Lower leg skin (tissue), 4 donors: Measurements from ENCODE around the gene IL12RB2. TPM values are rescaled to one million over a fixed set of nuclear protein-coding genes. Genes with fewer than 3 reads are reported as not detected.

Experiments
- DNase-seq, 2 donors: peaks; one replicate each; pipeline ENCODE4 v3.0.0-alpha.2; 2019; ENCODE audit warnings: low spot score in 2 of 2
- H3K4me3 ChIP-seq: fragments of 200-600 bp; sonication (generic); 2 replicates; pipeline ENCODE4 v1.5.1; 2017; ENCODE audit warnings: mild to moderate bottlenecking, low read depth; ENCODE audit not compliant: poor library complexity, severe bottlenecking
- POLR2A ChIP-seq, 2 donors: fragments of 450-650 bp; IDR thresholded peaks; one replicate each; pipeline ENCODE4 v1.6.1; 2016 to 2017; ENCODE audit warnings: antibody characterized with exemption in 2 of 2, mild to moderate bottlenecking in 1 of 2, moderate library complexity in 1 of 2
- WGBS, 2 donors: methylation state at CpG; one replicate each; pipeline ENCODE4 v1.1.5; 2018; 5-methylcytosine and 5-hydroxymethylcytosine counted together
- intact Hi-C: fragments of 100-400 bp; cut with DNase I; formaldehyde crosslinking; loops from one replicate; pipeline ENCODE4 v1.15.0; 2023; ENCODE audit warnings: low total_unique reads
- total RNA-seq, 4 donors: library from RNA; depleted of rRNA; stranded (reverse); fragments of >200 nt; gene quantifications; one replicate each; pipeline ENCODE4 v1.1.0, GENCODE V29; 2016
- TF ChIP-seq, protein P1 (sequence below), 3 donors: fragments of 450-650 bp; IDR thresholded peaks; one replicate each; pipeline ENCODE4 v1.5.1; 2016; ENCODE audit warnings: antibody characterized with exemption in 3 of 3, mild to moderate bottlenecking in 3 of 3, moderate library complexity in 2 of 3

IL12RB2 gene, protein sequence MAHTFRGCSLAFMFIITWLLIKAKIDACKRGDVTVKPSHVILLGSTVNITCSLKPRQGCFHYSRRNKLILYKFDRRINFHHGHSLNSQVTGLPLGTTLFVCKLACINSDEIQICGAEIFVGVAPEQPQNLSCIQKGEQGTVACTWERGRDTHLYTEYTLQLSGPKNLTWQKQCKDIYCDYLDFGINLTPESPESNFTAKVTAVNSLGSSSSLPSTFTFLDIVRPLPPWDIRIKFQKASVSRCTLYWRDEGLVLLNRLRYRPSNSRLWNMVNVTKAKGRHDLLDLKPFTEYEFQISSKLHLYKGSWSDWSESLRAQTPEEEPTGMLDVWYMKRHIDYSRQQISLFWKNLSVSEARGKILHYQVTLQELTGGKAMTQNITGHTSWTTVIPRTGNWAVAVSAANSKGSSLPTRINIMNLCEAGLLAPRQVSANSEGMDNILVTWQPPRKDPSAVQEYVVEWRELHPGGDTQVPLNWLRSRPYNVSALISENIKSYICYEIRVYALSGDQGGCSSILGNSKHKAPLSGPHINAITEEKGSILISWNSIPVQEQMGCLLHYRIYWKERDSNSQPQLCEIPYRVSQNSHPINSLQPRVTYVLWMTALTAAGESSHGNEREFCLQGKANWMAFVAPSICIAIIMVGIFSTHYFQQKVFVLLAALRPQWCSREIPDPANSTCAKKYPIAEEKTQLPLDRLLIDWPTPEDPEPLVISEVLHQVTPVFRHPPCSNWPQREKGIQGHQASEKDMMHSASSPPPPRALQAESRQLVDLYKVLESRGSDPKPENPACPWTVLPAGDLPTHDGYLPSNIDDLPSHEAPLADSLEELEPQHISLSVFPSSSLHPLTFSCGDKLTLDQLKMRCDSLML
- total RNA-seq = 1 to 10 TPM in 3 of 4 donors, under 1 TPM in 1; 0.76 to 3.5 (median 2.2) TPM

GRCh38 chr1:67307251-67308060, at the start of gene IL12RB2:
Gene IL12RB2, plus strand, starts transcription at chr1:67307873. Its CDS starts 12,496 bp downstream, at chr1:67320369.
- H3K4me3 ChIP-seq = peak within 1 kb of the TSS; percentile 21
- TF ChIP-seq POLR2A (IDR thresholded peaks at IDR 0.05) = no peak
- TF ChIP-seq, protein P1, sequence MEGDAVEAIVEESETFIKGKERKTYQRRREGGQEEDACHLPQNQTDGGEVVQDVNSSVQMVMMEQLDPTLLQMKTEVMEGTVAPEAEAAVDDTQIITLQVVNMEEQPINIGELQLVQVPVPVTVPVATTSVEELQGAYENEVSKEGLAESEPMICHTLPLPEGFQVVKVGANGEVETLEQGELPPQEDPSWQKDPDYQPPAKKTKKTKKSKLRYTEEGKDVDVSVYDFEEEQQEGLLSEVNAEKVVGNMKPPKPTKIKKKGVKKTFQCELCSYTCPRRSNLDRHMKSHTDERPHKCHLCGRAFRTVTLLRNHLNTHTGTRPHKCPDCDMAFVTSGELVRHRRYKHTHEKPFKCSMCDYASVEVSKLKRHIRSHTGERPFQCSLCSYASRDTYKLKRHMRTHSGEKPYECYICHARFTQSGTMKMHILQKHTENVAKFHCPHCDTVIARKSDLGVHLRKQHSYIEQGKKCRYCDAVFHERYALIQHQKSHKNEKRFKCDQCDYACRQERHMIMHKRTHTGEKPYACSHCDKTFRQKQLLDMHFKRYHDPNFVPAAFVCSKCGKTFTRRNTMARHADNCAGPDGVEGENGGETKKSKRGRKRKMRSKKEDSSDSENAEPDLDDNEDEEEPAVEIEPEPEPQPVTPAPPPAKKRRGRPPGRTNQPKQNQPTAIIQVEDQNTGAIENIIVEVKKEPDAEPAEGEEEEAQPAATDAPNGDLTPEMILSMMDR (IDR thresholded peaks at IDR 0.05) = no peak
- 4 to 11% methylated on average over 29 to 47 of the region's 75 CpGs for WGBS, 2 donors
- no peak for DNase-seq
- intact Hi-C loops = no loop called here

- intact Hi-C loops = no loop called here
- TF ChIP-seq POLR2A (IDR thresholded peaks at IDR 0.05) = no peak
- TF ChIP-seq, protein P1 (IDR thresholded peaks at IDR 0.05) = no peak
- DNase-seq = no peak
- no peak overlapping the region for H3K4me3 ChIP-seq
- 35 to 36% methylated on average over 4 of the region's 4 CpGs for WGBS, 2 donors
Measured at GRCh38 chr1:67261680-67262079, 46.0 kb upstream of the IL12RB2 start.

DNA sequence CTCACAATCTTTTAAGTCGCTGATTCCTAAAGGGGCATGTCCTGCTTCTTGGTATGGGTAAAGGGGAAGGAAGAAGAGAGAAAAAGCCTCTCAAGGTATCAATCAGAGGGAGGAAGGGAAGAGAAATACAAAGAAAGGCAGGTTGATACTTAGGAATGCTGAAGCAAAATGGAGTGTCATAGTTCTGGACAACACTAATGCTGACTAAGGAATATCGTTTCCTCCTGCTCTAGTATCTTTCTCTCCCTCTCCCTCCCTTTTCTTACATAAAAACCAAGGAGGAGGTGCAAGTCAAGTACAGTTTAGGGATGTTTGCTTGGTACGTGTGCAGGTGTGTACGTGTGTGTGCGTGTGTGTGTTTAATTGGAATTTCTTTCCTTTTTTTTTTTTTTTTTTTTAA, 44.9 kb upstream of the IL12RB2 start:
- no peak overlapping the region for H3K4me3 ChIP-seq
- TF ChIP-seq POLR2A (IDR thresholded peaks at IDR 0.05) = no peak
- TF ChIP-seq, protein P1 (IDR thresholded peaks at IDR 0.05) = no peak
- intact Hi-C loops = no loop called here
- 86% methylated on average over 5 of the region's 5 CpGs for WGBS, 2 donors
- no peak for DNase-seq

DNA sequence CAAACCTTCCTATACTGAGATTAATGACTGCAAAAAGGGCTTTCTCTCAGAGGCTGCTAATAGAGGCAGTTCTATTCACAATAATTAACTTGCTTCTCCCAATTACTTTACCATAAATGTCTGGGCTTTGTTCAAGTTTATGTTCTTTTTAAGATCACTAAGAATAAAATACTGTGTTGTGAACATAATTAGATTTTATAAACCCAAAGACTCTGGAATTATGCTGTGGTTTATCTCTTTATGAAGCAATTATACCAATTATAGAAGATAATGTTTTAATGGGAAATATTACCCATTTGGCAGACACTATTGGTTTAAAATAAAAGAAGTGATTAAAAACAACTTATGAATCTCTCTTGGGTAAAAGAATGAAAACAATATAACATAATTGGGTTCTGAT, 43.5 kb upstream of the IL12RB2 start:
- no peak for DNase-seq

DNA sequence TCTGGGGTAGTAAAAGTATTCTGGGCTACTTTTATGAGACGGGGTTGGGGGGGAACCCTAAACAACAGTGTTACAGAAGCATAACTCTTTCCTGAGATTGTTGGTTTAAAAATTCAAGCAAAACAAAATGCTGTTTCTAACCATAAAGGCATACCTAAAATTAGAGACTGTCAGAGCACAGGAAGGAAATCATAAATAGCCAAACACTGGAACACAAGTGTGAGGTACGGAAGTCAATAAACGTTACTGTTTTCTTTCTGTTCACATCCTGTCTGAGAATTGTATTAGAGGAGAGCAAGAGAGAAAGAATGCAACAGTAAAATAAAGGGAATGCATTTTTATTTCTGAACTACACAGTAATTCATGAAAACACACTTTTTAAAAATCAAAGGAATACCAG, 42.8 kb upstream of the IL12RB2 start:
- no peak overlapping the region for H3K4me3 ChIP-seq
- TF ChIP-seq, protein P1 (IDR thresholded peaks at IDR 0.05) = no peak
- no peak for TF ChIP-seq POLR2A (IDR thresholded peaks at IDR 0.05)
- DNase-seq = no peak
- intact Hi-C loops = no loop called here
- WGBS, 2 donors = 58 to 60% methylated on average over 3 of the region's 3 CpGs

More for the DNA sequence above, 43.5 kb upstream of the IL12RB2 start:
- no peak overlapping the region for H3K4me3 ChIP-seq
- intact Hi-C loops = no loop called here
- TF ChIP-seq, protein P1 (IDR thresholded peaks at IDR 0.05) = no peak
- TF ChIP-seq POLR2A (IDR thresholded peaks at IDR 0.05) = no peak
